ENCODE measurements around the gene MSANTD2.
A peak's percentile ranks its signal among the peaks of the same experiment; 100 is the strongest.

Gene MSANTD2

DNA sequence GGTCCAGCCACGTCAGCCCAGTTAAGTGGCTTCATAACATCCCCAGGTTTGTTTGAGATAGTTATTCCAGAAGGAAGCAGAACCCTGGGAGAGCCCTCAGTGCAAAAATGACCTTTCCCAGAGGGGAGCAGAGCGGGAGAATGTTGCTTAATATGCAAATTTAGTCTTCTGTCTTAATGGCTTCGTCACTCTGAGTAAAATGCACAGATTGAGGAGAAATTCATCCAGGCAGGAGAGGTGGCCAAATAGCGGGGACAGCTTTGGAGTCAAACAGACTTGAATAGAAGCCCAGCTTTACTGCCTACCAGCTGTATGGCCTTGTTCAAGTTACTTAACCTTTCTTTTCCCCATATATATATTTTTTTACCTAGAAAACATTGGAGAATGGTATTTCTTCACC, 72.7 kb downstream of the MSANTD2 start:
- no peak for DNase-seq

DNA sequence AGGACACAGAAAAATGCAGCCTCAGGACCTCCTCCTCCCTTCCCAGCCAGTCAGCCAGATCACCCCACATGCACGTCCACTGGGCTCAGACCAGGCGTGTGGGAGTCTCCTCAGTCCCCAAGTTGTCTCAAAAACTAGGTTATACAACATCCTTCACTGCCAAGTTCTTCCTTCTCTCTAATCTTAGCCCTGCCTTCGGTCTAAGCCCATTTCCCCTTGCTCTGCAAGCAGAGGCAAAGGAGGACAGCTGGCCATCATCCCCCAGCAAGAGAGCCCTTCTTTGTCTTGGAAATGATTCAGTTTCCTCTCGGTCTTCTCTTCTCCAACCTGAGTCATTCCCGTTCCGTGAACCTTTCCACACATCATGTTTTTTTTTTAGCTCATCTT, 74.5 kb downstream of the MSANTD2 start:
- no peak for DNase-seq

DNA sequence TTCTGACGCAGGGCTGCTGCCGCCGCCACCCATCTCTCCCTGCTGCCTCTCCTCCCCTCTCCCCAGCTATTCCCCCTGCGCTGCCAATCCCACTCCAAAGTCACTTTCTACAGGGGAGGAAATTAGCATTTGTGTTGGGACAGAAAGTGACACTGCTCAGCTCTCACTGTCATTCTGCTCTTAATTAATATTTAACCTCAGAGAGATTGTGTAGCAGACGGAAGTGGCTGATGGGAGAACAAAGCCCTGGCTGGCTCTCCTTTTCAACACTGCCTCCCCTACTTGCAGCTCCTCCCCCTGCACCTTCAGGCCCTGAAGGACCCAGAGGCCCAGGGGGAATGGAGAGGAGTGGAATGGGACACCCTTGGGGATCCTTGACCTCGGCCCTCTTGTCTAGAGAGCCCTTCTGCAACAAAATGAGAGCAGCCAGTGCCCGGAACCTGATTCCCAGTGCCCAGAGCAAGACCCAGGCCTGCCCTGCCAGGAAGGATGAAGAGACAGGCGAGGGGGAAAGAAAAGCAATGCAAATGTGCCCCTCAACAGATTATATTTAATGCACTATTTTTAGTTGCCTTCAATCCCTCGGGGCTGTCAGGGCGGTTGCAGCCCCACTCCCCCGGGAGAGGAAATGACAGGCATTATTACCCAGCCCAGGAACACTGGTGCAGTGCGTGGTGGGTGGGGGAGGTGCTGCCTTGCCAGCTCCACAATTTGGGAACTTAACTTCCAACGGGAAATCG, 75.1 kb downstream of the MSANTD2 start:
- DNase-seq: no peak

DNA sequence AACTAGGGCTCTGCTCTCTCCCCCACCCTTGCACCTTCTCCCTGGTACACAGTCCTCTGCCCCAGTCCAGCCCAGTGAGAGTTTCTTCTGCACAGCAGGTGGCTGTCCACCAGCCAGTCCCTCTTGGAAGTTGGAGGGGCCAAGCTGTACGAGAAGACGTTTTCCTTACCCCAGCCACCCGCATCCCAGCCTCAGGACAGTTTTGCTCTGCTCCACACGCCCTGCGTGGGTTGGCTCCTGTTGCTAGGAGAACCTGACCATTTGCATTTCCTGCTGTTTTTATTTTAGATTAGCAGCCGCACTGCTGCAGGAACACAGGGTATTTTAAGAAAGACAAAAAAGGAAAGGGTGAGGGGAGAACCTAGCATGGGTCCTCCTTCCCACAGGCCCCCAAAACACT, 78.0 kb downstream of the MSANTD2 start:
- no peak for DNase-seq

DNA sequence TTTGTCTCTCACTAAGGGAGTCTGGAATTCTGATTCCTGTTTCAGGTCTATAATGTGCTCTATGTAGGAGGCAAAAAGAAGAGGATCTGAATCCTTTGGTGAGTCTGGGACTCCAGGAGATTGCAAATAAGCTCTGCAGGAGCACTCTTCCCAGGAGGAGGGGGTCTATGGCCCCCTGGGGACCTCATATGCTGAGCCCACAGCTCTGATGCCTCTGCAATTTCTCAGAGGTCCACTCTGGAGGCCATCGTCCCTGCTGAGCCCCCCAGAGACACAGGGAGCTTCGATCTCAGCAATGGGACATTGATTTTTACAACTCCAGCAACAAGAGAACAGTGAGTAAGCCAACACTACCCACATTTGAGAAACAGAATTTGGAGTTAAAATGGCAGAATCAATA, 80.7 kb downstream of the MSANTD2 start:
- DNase-seq: no peak

DNA sequence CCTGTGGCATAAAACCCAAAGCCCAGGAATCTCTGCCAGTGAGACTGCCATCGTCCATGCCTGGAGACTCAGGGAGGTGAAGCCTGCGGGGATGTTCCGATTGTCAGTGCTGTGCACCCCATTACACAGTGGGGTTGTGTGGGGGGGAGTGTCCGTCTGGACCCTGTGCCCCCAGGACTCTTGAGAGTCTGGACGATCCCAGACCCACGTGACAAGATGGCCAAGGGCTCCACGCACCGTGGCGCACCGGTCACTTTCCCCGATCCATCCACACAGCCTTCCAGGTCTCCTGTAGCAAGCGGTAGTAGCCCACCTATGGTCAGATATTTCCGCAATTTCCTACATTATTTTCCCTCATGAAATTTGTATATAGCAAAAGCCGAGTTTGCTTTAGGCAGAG, 81.4 kb downstream of the MSANTD2 start:
- DNase-seq: no peak

DNA sequence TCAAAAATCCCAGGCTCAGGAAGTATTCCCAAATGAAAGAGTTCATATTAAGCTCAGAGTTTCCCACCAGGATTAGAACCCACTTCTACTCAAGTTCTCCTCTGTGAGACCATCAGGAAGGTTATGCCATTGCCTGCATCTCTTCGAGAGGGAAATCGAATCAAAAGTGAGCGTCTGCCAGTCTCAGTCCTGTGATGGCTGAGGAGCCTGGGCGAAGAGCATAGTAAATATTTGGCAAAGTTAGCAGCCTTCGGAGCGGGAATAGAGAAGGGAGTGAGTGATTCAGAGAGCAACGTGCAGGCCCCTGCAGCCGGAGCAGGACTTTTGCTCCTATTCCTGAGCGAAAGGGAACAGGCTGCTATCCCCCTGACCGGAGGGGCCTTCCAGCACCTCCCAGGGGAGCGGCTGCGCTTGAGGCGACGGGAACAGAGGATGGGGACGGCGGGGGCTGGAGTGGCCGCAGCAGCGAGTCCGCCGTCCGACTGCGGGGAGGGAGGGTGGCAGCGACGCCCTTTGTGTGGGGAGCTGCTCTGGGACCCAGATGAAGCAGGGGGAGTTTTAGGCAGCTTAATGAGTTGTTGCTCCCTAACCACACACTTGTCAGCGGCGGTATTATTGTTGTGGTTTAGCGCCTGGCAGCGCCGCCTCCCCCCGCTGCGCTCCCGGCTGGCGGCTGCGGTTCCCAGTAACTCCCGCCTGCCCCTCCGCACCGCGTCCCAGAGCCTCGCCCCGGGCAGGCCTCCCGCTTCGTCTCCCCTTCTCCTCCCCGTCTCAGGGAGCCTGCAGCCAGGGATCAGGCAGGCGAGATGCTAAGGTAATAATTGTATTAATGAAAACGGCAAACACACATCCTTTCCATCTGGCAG, 82.2 kb downstream of the MSANTD2 start:
- peak; percentile 7 for DNase-seq

DNA sequence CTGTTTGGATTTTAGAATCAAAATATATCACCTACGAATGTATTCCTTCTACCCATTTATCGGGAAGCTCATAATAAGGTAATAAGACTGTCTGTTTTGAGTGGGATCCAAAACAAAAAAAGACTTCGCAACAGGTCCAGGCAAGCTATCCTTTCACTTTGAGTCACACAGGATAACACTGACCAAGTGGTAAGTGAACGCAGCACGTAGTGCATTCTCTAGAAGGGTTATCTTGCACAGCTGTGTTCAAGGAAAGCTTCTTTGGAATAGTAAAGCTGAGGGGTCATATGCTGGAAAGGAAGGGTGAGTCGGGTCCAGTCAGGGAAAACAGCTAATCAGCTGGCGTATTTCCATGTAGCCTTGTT, 82.8 kb downstream of the MSANTD2 start:
- no peak for DNase-seq

DNA sequence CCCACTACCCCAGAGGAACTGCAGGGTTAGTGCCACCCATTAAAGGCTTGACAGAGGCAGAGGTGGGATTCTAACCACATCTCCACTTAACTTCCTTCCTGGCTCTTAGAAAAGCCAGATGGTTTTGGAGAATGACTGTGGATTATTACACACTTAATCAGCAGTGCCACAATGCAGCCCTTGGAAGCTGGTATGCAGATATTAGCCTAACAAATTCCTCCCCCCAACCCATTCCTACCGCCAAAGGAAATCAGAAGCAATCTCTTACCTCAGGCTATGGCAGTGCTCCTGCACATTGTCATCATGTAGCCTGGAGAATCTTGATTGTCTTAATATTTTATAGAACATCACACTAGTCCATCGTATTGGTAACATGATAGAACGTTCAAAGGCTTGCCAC, 83.6 kb downstream of the MSANTD2 start:
- DNase-seq: no peak

Measured in activated CD4-positive, alpha-beta T cell treated with anti-CD3 and anti-CD28 coated beads, Interleukin-2, Interleukin-6, amounts not matched to agents 100 ng/mL and 50 ng/mL, durations not matched to agents 16 hours and 8 hours (primary cell).